ENCODE measurements around the gene STK38L. TPM values are rescaled to one million over a fixed set of nuclear protein-coding genes. Genes with fewer than 3 reads are reported as not detected.

Gene STK38L
- total RNA-seq, 1 experiment from 2014 or later = 39.4 TPM

Other genes with a start within 250 kb of the STK38L start
- gene TM7SF3, start 229.9 kb upstream of the STK38L start, total RNA-seq (2014; rRNA removed; shearing (Covaris generic)) = 52.7 and 128 TPM in 2 replicates
- gene MED21, start 221.7 kb upstream of the STK38L start, total RNA-seq (2014; rRNA removed; shearing (Covaris generic)) = 45.3 and 74.6 TPM in 2 replicates
- gene C12orf71, start 161.7 kb upstream of the STK38L start, total RNA-seq (2014; rRNA removed; shearing (Covaris generic)) = not detected in 2 replicates
- 39.5 and 47.8 TPM in 2 replicates for gene BMAL2, start 88.5 kb downstream of the STK38L start, total RNA-seq (2014; rRNA removed; shearing (Covaris generic))
- gene SMCO2, start 202.4 kb downstream of the STK38L start, total RNA-seq (2014; rRNA removed; shearing (Covaris generic)) = not detected in 2 replicates

Data from SJSA1 (cell line).